Measurements from ENCODE around the gene PALLD.

DNA sequence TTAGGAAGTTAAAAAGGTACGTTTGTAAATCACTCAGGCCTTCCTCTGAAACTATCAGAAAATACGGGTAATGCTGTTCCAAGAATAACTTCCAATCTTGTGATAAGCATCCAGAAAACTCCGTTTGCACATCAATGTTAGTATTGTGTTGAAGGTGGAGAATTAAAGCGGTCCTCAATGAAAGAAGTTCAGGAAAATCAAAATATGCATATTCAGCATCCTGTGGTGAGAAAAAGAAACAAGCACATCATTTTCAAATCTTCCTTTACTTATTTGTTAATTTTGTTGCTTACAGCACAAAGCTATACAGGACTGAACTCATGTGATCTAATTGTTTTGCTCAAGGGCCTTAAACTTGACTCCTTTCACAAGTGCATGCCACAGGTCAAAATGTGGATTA, 35.0 kb upstream of the PALLD start:
- TF ChIP-seq POLR2A (IDR thresholded peaks at IDR 0.05; ENCODE audit: control extremely low read depth in 1 of 2, low read depth in 2 of 2, low read length in 2 of 2), result no peak
- TF ChIP-seq, protein P1, sequence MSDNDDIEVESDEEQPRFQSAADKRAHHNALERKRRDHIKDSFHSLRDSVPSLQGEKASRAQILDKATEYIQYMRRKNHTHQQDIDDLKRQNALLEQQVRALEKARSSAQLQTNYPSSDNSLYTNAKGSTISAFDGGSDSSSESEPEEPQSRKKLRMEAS (IDR thresholded peaks at IDR 0.05), result no peak
- TF ChIP-seq, protein P2, sequence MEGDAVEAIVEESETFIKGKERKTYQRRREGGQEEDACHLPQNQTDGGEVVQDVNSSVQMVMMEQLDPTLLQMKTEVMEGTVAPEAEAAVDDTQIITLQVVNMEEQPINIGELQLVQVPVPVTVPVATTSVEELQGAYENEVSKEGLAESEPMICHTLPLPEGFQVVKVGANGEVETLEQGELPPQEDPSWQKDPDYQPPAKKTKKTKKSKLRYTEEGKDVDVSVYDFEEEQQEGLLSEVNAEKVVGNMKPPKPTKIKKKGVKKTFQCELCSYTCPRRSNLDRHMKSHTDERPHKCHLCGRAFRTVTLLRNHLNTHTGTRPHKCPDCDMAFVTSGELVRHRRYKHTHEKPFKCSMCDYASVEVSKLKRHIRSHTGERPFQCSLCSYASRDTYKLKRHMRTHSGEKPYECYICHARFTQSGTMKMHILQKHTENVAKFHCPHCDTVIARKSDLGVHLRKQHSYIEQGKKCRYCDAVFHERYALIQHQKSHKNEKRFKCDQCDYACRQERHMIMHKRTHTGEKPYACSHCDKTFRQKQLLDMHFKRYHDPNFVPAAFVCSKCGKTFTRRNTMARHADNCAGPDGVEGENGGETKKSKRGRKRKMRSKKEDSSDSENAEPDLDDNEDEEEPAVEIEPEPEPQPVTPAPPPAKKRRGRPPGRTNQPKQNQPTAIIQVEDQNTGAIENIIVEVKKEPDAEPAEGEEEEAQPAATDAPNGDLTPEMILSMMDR (IDR thresholded peaks at IDR 0.05; ENCODE audit: control extremely low read depth in 1 of 3, insufficient read depth in 1 of 3, low read depth in 1 of 3, low read length in 3 of 3), result no peak
- TF ChIP-seq FOSL1 (IDR thresholded peaks at IDR 0.05; ENCODE audit: insufficient read depth, low read depth, low read length), result no peak
- no peak for TF ChIP-seq YY1 (IDR thresholded peaks at IDR 0.05; ENCODE audit: low read depth, low read length)
- TF ChIP-seq JUN (IDR thresholded peaks at IDR 0.05; ENCODE audit: low read depth, low read length), result no peak
- no peak for TF ChIP-seq SIRT6 (IDR thresholded peaks at IDR 0.05; ENCODE audit: low read length)
- TF ChIP-seq CTBP2 (IDR thresholded peaks at IDR 0.05; ENCODE audit: borderline replicate concordance, insufficient read depth, insufficient read length, low read length), result no peak
- TF ChIP-seq EZH2 (IDR thresholded peaks at IDR 0.05; ENCODE audit: low read depth, low read length, severe bottlenecking), result no peak

Data from H1 (cell line).